Body of pancreas (tissue), 4 donors: ENCODE results near the gene PTPRD.

Experiments
- CTCF ChIP-seq, 7 experiments: fragments of 450-650 bp in 4 of 7; fragments of 200-600 bp in 3 of 7; sonication (generic) in 3 of 7; IDR thresholded peaks; one replicate each; pipeline ENCODE4 v1.5.1; 2016 to 2019; ENCODE audit warnings: antibody characterized with exemption in 7 of 7
- POLR2A ChIP-seq, 3 donors: fragments of 450-650 bp; IDR thresholded peaks; one replicate each; pipeline ENCODE4 v1.6.1; 2016; ENCODE audit warnings: antibody characterized with exemption in 3 of 3, mild to moderate bottlenecking in 2 of 3

GRCh38 chr9:8549214-8549613, 2063.6 kb downstream of the PTPRD start:
- TF ChIP-seq CTCF (IDR thresholded peaks at IDR 0.05) (no peak), POLR2A (IDR thresholded peaks at IDR 0.05) (no peak)
